Amniotic epithelial cell (primary cell): ENCODE data around the gene UBE2D3.

Experiments
- DNase-seq: peaks from one replicate; pipeline ENCODE4 v3.0.0-alpha.2; 2010; ENCODE audit warnings: low read depth

Gene UBE2D3

DNA sequence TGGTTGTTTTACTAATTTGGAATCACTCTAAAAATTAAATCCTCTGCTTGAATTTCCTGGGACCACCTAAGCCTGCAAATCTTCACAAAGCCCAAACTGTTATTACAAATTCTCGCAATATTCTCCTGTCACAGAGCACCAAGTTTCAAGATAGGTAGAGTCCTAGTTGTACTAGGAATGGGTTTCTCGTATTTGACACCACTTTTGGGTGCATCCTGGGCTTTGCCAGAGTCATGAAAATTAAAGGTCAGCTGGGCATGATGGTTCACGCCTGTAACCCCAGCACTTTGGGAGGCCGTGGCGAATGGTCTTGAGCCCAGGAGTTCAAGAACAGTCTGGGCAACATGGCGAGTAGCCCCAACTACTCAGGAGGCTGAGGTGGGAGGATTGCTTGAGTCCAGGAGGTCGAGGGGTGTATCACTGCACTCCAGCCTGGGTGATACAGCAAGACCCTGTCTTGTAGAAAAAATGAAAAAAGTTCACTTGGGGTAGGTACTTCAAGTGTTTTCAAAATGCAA lies 36.0 kb downstream of the UBE2D3 start:
- DNase-seq = no peak

DNA sequence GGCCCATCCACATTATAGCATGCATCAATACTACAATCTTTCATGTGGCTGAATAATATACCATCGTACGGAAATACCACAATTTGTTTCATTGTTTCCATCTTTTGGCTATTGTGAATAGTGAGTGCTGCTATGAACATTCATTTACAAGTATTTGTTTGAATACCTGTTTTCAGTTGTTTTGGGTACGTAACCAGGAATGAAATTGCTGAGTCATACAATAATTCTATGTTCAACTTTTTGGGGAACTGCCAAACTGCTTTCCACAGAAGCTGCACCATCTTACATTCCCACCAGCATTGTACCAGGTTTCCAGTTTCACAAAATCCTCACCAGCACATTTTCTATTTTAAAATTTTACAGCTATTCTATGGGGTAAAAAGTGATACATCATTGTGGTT lies 38.0 kb downstream of the UBE2D3 start:
- DNase-seq = peak; percentile 80

DNA sequence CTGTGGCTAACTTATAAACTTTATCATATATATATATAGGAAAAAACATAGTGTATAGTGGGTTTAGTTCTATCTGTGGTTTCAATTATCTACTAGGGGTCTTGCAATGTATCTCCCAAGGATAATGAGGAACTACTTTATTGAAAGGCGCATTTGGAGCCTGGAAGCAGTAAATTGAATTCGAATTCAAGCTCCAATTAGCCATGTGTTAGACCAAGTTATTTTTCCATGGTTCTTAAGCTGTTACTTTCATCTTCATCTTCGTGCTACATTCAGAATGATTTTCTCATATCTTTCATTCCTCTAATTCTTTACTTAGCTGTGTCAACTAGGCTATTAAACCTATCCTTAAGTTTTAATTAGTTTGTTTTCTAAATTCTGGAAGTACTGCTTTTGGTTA lies 39.4 kb downstream of the UBE2D3 start:
- no peak for DNase-seq

DNA sequence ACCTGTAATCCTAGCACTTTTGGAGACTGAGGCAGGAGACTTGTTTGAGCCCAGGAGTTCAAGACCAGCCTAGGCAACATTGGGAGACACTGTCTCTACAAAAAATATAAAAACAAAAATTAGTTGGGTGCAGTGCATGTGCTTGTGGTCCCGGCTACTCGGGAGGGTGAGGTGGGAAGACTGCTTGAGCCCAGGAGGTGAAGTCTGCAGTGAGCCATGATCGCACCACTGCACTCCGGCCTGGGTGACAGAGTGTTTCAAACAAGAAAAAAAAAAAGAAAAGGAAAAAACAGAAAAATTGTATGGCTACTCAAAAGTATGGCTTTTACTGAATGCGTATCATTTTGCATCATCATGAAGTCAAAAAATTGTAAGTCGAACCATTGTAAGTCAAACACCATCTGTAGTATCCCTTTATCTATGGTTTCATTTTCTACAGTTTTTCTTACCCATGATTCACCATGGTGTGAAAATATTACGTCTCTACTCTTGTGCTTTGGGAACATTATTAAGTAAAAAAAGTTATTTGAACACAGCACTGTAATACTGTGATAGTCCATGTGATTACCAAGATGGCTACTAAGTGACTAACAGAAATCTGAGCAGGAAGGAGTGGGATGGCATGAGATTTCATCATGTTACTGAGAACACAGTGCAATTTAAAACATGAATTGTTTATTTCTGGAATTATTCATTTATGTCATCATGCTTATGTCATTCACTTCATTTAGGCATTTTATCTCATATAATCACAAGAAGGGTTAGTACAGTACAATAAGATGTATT lies 40.1 kb downstream of the UBE2D3 start:
- DNase-seq = peak; percentile 87

DNA sequence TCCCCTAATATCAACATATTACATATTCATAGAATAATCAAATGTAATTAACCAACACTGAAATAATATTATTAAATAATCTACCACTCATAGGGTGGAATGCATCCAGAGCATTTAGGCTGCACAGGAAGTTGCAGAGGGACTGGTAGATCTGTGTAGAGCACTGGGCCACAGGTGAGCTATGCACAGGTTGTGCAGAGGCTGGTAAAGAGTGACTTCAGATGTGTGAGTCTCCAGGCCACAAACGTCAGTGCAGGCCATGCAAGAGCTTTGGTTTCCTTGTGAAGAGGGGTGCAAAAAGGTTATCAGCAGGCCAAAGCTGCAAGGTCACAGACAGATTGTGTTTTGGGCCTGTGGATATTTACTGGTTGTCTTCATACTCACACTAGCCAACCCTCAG lies 41.1 kb downstream of the UBE2D3 start:
- DNase-seq = no peak

DNA sequence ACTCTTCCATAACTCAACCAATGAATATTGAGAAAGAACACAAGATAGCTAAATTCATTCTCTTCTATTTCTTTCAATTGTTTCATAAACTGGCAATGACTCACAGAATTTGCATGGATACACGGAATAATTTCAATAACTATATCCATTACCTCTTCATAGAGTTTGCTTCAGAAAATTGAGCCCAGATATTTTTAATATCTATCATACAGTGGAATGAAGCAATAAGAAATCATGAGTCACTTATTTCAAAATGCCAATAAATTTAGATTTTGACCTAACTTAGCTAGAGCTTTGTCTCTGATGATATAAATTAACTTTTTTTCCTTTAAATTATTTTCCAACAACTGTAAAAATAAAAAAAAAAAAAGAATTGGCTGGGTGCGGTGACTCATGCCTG lies 44.3 kb downstream of the UBE2D3 start:
- DNase-seq = no peak

DNA sequence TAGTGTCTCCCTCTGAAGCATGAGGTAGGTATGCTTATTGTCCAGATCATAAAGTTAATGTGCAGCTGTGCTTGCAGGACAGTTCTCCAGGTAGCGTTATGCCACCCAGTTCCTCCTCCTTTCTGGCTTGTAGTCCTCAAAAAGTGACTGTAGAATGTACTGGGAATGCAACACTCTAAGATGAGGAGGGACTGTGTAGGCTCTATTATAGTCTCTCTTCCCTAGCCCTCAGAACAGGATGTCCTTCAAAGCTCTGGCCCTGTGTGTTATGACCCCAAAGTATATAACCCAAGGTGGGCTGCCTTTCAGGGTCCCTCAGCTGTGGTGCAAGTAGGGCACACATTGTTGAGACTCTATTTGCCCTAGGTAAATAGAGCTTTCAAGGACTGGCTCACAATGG lies 45.8 kb downstream of the UBE2D3 start:
- DNase-seq = no peak

DNA sequence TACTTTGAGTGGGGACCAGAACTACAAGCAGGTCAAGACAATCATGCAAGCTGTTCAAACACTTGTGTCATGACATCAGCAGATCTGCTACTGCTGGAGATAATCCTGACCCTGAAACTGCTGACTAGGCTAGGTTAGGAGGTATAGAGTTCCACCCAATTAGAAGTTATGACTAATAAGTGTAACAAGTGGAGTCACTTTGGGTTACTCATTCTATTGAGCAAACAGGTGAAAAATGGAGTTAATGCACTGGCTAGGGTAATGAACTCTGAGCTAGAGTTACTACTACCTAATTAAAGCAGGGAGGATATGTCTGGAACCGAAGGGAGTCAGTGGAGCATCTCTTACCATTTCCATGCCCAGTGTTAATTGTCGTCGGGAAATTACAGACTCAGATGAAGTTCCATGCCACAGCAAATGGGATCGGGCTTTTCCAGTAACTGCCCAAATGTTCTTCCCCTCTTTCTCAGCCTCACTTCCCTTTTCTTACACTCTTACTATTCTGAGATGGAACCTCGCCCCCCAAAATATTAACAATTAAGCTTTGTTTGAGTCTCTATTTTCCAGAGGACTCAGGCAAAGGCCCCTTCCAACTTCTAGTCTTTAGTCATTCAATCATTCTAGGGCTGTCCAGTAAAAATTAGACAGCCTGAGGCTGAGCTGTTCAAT lies 46.7 kb downstream of the UBE2D3 start:
- DNase-seq = peak; percentile 90

DNA sequence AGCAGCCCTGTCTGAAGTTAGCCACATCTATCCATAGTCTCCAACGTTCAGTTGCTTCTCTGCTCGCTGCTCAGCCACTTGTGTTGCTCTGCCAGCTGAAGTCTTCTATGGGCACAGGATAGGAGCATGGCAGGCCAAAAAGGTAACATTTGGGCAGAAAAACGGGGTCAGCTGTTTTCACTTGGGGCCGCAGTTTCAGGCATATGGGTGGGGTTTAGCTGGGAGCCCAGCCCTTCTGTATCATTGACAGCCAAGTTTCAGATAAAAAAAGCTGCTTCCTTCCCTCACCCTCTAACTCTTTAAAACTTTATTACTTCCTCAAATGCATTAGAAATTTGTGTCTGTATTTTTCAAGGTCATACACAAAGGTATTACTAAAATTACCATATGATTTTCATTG lies 48.1 kb downstream of the UBE2D3 start:
- no peak for DNase-seq

DNA sequence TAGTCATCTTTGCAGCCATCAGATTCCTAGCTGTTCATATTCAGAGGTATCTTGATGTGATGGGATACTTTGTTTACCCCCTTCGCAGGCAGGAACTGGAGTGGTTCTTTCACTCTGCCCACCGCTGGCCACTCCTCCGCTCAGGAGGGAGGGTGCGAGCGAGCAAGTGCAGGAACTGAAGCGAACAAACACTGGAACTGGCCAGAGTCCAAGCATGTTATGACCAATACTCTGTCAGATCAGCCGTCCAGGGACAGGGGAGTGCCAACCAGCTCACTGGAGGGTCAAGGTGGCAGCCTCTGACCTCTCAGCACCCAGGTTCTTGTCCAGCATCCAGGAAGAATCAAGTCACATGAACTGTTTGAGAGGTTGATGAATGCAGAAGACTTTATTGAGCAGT lies 48.6 kb downstream of the UBE2D3 start:
- DNase-seq = no peak

DNA sequence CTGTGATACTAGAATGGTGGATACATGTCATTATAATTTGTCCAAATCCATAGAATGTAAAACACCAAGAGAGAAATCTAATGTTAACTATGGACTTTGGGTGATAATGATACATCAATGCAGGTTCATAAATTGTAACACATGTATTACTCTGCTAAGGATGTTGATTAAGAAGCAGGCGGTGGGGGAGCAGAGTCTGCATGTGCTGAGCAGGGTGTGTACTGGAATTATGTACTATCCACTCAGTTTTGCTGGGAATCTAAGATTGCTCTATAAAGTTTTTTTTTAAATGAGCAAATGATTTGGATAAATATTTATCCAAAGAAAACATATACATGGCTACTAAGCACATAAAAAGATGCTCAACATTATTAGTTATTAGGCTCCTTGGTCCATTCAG lies 51.5 kb downstream of the UBE2D3 start:
- DNase-seq = no peak

DNA sequence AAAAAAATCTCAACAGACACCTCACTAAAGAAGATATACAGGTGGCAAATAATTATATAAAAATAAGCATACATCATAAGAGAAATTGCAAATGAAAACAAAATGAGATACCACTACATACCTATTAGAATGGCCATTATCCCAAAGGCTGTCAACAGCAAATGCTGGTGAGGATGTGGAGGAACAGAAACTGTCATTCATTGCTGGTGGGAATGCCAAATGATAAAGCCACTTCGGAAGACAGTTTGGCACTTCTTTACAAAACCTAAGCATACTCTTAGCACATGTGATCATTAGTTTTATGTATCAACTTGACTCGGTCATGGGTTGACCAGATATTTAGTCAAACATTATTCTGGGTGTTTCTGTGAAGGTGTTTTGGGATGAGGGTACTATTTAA lies 53.1 kb downstream of the UBE2D3 start:
- DNase-seq = no peak

DNA sequence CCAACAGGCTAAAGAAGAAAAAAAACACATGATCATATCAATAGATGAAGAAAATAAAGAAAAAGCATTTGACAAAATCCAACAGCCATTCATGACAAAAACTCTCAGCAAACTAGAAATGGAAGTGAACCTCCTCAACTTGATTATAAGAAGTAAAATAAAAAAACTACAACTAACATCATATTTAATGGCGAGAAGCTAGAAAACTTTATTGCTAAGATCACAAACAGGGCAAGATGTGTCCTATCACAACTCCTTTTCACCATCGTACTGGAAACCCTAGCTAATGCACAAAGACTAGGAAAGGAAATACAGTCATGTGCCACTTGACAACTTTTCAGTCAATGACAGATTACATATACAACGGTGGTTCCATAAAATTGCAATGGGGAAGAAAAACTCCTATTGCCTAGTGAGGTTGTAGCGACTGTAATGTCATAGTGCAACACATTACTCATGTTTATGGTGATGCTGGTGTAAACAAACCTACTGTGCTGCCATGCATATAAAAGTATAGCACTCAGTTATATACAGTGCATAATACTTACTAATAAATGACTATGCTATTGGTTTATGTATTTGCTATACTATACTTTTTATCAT lies 54.5 kb downstream of the UBE2D3 start:
- DNase-seq = no peak

DNA sequence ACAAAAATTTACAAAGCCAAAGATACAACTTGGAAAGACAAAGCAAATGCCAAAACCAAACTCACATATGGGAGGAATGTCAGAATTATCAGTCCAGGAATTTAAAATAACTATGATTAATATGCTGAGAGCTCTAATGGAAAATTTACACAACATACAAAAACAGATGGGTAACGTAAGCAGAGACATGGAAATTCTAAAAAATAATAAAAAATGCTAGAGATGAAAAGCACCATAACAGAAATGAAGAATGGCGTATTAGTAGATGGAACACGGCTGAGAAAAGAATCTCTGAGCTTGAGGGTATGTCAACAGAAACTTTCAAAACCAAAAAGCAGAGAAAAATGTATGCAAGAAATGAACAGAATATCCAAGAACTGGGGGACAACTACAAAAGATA lies 62.5 kb downstream of the UBE2D3 start:
- no peak for DNase-seq

DNA sequence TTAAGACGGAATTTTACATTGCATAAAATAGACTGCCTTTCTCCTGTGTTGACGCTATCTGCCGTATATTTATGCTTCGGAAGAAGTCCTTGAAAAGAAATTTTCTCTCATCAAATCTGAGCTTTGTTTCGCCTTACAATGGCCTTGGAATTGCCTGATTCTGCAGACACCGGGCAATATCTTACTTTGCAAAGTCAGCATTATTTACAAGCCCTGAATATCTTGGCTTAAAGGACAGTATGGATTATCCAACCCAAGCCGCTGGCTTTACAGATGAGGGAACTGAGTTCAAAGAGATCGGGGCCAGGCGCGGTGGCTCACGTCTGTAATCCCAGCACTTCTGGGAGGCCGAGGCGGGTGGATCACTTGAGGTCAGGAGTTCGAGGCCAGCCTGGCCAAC lies 65.4 kb downstream of the UBE2D3 start:
- DNase-seq = no peak

DNA sequence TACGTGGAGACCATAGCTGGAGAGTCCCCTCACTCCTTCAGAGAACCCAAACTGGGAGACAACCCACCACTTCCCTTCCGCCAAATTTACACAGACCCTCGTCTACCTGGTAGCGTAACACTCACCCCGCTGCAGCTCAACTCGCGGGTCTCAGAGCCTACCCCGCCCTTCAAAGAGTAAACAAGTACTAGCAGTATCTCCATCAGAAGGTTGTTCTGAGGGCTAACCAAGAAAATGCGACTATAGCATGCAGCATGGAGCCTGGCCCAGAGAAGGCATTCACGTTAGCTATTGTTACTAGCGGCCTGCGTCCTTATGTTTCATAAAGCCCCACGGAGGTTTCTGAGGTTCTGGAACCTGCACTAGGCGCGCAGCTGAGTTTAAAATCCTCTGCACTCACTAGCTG lies 66.1 kb downstream of the UBE2D3 start:
- peak; percentile 27 for DNase-seq

DNA sequence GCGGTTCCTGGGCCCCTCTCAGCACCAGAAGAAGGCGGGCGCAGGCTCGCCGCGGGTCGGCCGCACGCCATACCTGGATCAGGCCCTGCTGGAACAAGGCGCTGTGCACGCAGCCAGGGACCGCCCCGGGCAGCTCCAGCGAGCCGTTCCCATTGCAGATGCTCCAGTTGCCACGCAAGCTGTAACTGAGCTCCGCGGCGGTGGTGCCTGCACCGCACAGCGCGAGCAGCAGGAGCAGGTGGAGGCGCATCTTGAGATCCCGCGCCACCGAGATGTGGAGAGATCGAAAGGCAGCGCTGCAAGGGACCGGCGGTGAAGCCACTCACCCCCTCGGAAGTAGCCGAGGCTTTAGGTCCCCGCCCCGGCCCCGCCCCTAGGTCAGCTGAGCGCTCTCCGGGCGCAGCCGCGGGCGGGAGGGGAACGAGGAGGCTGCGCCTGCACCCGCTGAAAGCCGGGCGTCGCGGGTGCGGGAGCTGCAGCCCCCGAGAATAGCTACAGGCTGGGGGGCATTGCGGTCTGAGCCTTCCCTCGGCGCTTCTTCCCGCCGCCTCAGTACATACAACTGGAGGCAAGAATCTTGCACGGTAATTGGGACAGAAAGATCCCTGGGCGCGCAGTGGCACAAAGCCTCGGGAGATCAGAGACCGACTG lies 66.6 kb downstream of the UBE2D3 start, which contains the start of gene MANBA:
Gene MANBA, minus strand, starts transcription at position 324 of the 651 bp plus-strand sequence. Its CDS starts 74 bp downstream, at position 250.
- peak; percentile 64 for DNase-seq

DNA sequence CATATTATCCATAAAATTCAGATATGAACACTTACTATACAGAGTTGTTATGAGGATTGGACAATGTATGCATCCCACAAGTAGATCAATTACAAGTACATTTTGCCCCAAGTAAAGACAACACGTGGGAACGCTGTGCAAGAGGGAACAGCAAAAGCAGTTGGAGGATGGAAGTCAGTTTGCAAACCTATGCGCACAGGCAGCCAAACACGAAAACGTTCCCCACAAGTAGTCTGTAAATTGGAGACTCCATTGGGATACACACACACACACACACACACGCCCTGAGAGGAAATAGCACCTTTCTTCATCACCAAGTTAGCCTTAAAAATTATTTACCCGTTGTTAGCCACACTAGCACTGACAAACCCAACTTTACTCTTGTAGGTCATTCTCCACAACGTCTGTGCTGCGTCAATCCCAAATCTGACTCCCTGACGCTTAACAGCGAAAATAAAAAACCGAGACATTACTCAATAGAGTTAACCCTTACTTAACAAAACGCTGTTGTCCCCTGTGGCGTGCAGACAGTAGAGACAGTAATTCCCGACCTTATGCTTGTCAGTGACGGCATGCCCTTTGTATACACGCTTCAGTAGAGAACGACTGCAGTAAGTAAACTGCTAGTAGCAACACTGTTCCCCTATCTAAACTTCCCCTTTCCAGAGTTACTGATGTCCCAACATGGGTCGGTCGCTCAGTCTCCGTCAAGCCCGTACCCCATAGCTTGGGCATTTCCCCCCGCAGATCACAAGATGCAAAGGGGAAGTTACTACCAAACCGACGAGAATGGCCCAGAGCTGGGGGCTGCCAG lies 67.3 kb downstream of the UBE2D3 start:
- DNase-seq = peak; percentile 55

DNA sequence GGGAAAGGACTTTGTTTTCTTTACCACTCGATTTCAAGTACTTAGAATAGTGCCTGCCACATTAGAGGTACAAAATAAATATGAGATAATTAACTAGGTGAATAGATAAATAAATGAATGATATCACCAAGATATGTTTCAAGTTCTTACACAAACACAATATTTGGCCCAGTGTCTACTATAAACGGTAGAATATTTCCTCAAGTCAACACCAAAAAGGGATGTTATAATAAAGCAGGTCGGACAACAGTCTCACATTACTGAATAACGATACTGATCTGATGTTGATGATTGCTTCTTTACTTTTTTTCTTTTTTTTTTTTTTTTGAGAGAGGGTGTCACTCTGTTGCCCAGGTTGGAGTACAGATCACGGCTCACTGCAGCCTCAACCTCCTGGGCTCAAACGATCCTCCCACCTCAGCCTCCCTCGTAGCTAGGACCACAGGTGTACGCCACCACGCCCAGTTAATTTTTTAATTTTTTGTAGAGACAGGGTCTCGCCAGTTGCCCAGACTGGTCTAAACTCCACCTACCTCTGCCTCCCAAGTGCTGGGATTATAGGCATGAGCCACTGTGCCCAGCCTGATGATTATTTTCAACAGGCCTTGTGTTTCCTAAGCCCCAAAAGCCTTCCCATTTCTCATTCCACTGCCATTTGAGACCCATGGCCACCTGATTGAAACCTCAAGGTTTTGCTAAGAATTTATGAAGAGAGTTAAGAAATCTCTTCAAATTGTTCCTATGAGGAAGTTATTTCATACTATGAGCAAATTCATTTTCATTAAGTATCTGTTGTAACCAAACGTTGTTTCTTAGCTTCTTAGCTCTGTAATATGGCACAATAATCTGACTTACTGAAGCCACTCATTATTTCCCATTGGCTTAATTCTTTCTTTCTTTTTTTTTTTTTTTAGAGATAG lies 68.8 kb downstream of the UBE2D3 start:
- DNase-seq = no peak

DNA sequence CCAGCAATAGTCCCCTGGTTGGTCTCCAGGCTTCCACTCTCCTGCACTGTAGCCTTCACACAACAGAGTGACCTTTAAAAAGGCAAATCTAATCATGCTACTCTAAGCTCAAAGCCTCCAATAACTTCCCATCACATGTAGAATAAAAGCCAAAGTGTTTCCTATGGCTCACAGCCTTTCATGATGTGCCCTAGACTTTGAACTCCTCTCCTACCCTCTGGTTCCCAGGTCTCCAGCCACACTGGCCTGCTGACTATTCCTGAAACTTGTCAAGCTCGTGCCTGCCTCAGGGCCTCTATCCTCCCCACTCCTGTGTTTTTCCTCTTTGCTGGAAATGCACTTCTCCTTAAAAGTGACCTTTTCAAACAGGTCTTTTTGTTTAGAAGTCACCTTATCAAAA lies 69.7 kb downstream of the UBE2D3 start:
- no peak for DNase-seq

DNA sequence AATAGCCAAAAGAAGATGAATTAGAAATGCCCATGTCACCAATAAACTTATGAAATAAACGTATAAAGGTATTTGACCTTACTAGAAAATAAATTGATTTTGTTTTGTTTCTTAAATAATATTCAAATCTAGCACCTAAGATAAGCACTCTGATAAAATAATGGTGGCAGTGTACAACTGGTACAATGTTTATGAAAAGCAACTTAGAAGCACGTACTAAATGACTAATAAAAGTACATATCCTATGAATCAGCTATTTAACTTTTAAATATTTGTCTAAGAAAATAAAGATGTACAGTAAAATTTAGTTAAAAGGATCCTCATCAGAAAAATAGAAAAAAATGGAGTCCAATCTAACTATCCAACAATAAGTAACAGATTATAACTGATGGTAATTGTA lies 73.3 kb downstream of the UBE2D3 start:
- DNase-seq = peak; percentile 25
